GM12878 (cell line): ENCODE results near the gene CNNM3. TPM values are rescaled to one million over a fixed set of nuclear protein-coding genes. Genes with fewer than 3 reads are reported as not detected.

Experiments
- ATAC-seq: fragments of 200-7000 bp; cut with Tn5 transposase; 3 replicates; pipeline ENCODE4 v1.9.1; 2020; ENCODE audit warnings: mild to moderate bottlenecking, moderate library complexity
- BruUV-seq: library from RNA; stranded (reverse); fragments of 400-500 nt; replicated peaks from 2 replicates; lab custom pipeline; 2021; lab: Mats Ljungman, UMichigan
- CTCF ChIA-PET: fragments of 300-600 bp; sonication (Branson Sonifier 250); formaldehyde crosslinking; extraction: SDS; loops from one replicate; lab custom pipeline; 2021; ENCODE audit warnings: inconsistent platforms; lab: Yijun Ruan, JAX
- POLR2A ChIA-PET: fragments of 350-600 bp; formaldehyde crosslinking; extraction: SDS; loops from one replicate; lab custom pipeline; 2021; ENCODE audit warnings: inconsistent platforms; lab: Charles Lee
- RAD21 ChIA-PET: fragments of 300-600 bp; sonication (Branson Sonifier 250); formaldehyde crosslinking; loops from one replicate; lab custom pipeline; 2023; ENCODE audit warnings: antibody characterized with exemption; ENCODE audit not compliant: unreplicated experiment; lab: Charles Lee
- SMC1A ChIA-PET: fragments of 300-600 bp; sonication (Branson Sonifier 250); formaldehyde crosslinking; loops from one replicate; lab custom pipeline; 2023; ENCODE audit not compliant: unreplicated experiment, uncharacterized antibody; lab: Charles Lee
- DNase-seq: peaks from one replicate; pipeline ENCODE4 v3.0.0-alpha.2; 2011; ENCODE audit warnings: low read depth, low spot score
- FAIRE-seq: peaks from 3 replicates; lab custom pipeline; 2011; peaks lifted over from hg19 to GRCh38; lab: Jason Lieb, UNC
- H2AFZ ChIP-seq: 2 replicates; pipeline ENCODE4 v1.6.0; 2011; ENCODE audit warnings: low read depth, low read length, control low read depth; ENCODE audit not compliant: control insufficient read depth
- H3K27ac ChIP-seq: 2 replicates; pipeline ENCODE4 v1.5.1; 2011; ENCODE audit warnings: control low read depth; ENCODE audit not compliant: control insufficient read depth, insufficient read depth
- H3K27me3 ChIP-seq, 2 experiments: replicated peaks in 1 of 2; 2 replicates each; pipeline versions ENCODE4 v1.6.0 to v1.6.1; 2011; ENCODE audit warnings: low read length in 1 of 2; ENCODE audit not compliant: control insufficient read depth in 2 of 2, insufficient read depth in 2 of 2
- H3K36me3 ChIP-seq, 2 experiments: 2 replicates each; pipeline ENCODE4 v1.5.1; 2011; ENCODE audit warnings: low read length in 1 of 2; ENCODE audit not compliant: control insufficient read depth in 2 of 2, insufficient read depth in 2 of 2
- H3K4me1 ChIP-seq: 2 replicates; pipeline ENCODE4 v1.6.1; 2011; ENCODE audit warnings: mild to moderate bottlenecking, low read length, moderate library complexity, mixed read lengths; ENCODE audit not compliant: control insufficient read depth, insufficient read depth
- H3K4me2 ChIP-seq: 2 replicates; pipeline ENCODE4 v1.6.0; 2011; ENCODE audit warnings: control low read depth; ENCODE audit not compliant: control insufficient read depth, insufficient read depth
- H3K4me3 ChIP-seq: fragments of 200-600 bp; sonication (generic); 2 replicates; pipeline ENCODE4 v1.5.1; 2016
- H3K79me2 ChIP-seq: 2 replicates; pipeline ENCODE4 v1.6.0; 2011; ENCODE audit warnings: low read length; ENCODE audit not compliant: control insufficient read depth, insufficient read depth
- H3K9ac ChIP-seq: 2 replicates; pipeline ENCODE4 v1.8.0; 2011; ENCODE audit warnings: low read length, control low read depth, mixed read lengths; ENCODE audit not compliant: control insufficient read depth, insufficient read depth
- H3K9me3 ChIP-seq: replicated peaks from 3 replicates; pipeline ENCODE4 v1.5.1; 2011; ENCODE audit warnings: mild to moderate bottlenecking, low read length; ENCODE audit not compliant: control insufficient read depth, insufficient read depth
- H4K20me1 ChIP-seq: 2 replicates; pipeline ENCODE4 v1.6.0; 2011; ENCODE audit not compliant: control insufficient read depth, insufficient read depth
- BCL3 ChIP-seq: IDR thresholded peaks from 2 replicates; pipeline ENCODE4 v1.6.1; 2011; ENCODE audit warnings: borderline replicate concordance, low read depth, mild to moderate bottlenecking, moderate library complexity, low read length; ENCODE audit not compliant: insufficient read depth, poor library complexity, severe bottlenecking
- BMI1 ChIP-seq: fragments of 450-650 bp; IDR thresholded peaks from 2 replicates; pipeline ENCODE4 v1.6.1; 2016; ENCODE audit warnings: mild to moderate bottlenecking, moderate library complexity, borderline replicate concordance
- CREB1 ChIP-seq: IDR thresholded peaks from 2 replicates; pipeline ENCODE4 v1.6.1; 2012; ENCODE audit warnings: low read depth, mild to moderate bottlenecking, inconsistent platforms
- CREM ChIP-seq: IDR thresholded peaks from 2 replicates; pipeline ENCODE4 v1.6.1; 2014; ENCODE audit warnings: antibody characterized with exemption, low read depth
- CUX1 ChIP-seq: IDR thresholded peaks from 2 replicates; pipeline ENCODE4 v1.6.1; 2012; ENCODE audit warnings: improper control_type of control experiment, low read depth, low read length; ENCODE audit not compliant: insufficient replicate concordance
- EP300 ChIP-seq, 2 experiments: fragments of 150-350 bp in 1 of 2; IDR thresholded peaks; 2 replicates each; pipeline ENCODE4 v1.6.1; 2011 to 2012; ENCODE audit warnings: low read depth in 2 of 2, low read length in 2 of 2, borderline replicate concordance in 1 of 2, improper control_type of control experiment in 1 of 2, inconsistent platforms in 1 of 2; ENCODE audit not compliant: control insufficient read depth in 1 of 2
- JUND ChIP-seq: IDR thresholded peaks from 2 replicates; pipeline ENCODE4 v1.6.1; 2012; ENCODE audit warnings: low read depth, mild to moderate bottlenecking, low read length, improper control_type of control experiment, moderate library complexity
- MAX ChIP-seq: IDR thresholded peaks from 2 replicates; pipeline ENCODE4 v1.6.1; 2012; ENCODE audit warnings: low read depth, low read length, improper control_type of control experiment
- MYB ChIP-seq: fragments of 150-350 bp; IDR thresholded peaks from 2 replicates; pipeline ENCODE4 v1.6.1; 2014; ENCODE audit warnings: mild to moderate bottlenecking, low read depth, low read length, borderline replicate concordance
- PAX5 ChIP-seq: IDR thresholded peaks from 2 replicates; pipeline ENCODE4 v1.6.1; 2011; ENCODE audit warnings: low read depth, low read length, borderline replicate concordance
- RAD51 ChIP-seq: fragments of 450-650 bp; IDR thresholded peaks from 2 replicates; pipeline ENCODE4 v1.6.1; 2016; ENCODE audit warnings: moderate library complexity, mild to moderate bottlenecking, inconsistent platforms
- RB1 ChIP-seq: fragments of 450-650 bp; formaldehyde crosslinking; IDR thresholded peaks from 2 replicates; pipeline ENCODE4 v1.6.1; 2017; ENCODE audit warnings: mild to moderate bottlenecking, borderline replicate concordance
- RBBP5 ChIP-seq: fragments of 200-600 bp; sonication (generic); conservative IDR thresholded peaks from 2 replicates; pipeline ENCODE4 v1.6.1; 2016
- RELA ChIP-seq: fragments of 450-650 bp; IDR thresholded peaks from 2 replicates; pipeline ENCODE4 v1.8.0; 2014; ENCODE audit warnings: borderline replicate concordance; ENCODE audit not compliant: partially characterized antibody
- SIX5 ChIP-seq: IDR thresholded peaks from 2 replicates; pipeline ENCODE4 v1.6.1; 2011; ENCODE audit warnings: mild to moderate bottlenecking, low read depth, low read length, moderate library complexity; ENCODE audit not compliant: severe bottlenecking
- SREBF2 ChIP-seq: IDR thresholded peaks from 2 replicates; pipeline ENCODE4 v1.6.1; 2012; ENCODE audit warnings: mild to moderate bottlenecking, low read length
- STAT3 ChIP-seq: IDR thresholded peaks from 2 replicates; pipeline ENCODE4 v1.6.1; 2011; ENCODE audit warnings: low read depth, low read length, improper control_type of control experiment
- WGBS: methylation state at CpG from one replicate; pipeline ENCODE4 v1.1.6; 2016; ENCODE audit warnings: low lambda C conversion rate; ENCODE audit not compliant: insufficient replicate concordance, insufficient coverage; ENCODE audit errors: missing lambda C conversion rate; 5-methylcytosine and 5-hydroxymethylcytosine counted together
- in situ Hi-C: fragments of 300-500 bp; cut with MboI; formaldehyde crosslinking; loops from 9 replicates; pipeline ENCODE4 v1.14.3; 2018; ENCODE audit warnings: mixed read lengths
- intact Hi-C: fragments of 100-400 bp; cut with micrococcal nuclease; formaldehyde crosslinking; loops from one replicate; pipeline ENCODE4 v1.14.2; 2022; ENCODE audit not compliant: unreplicated experiment
- polyA plus RNA-seq, 11 experiments: library from polyadenylated mRNA; depleted of rRNA in 4 of 11; unstranded in 6 of 11; stranded (reverse) in 5 of 11; fragments of >200 nt; fragmentation: Nextera tagmentation in 4 of 11; fragmentation: Illumina TruSeq in 1 of 11; extraction: Ambion mirVana in 4 of 11; extraction: Trizol in 1 of 11; gene quantifications; 1 replicate in 1 of 11; 2 replicates in 10 of 11; pipeline versions ENCODE4 v1.2.1 to v1.2.3, GENCODE V29; 2011 to 2016; ENCODE audit warnings: inconsistent platforms in 2 of 11, missing spikeins in 2 of 11, low read depth in 1 of 11
- total RNA-seq, 4 experiments: library from RNA; depleted of rRNA in 3 of 4; stranded (reverse); fragments of >200 nt in 3 of 4; fragmentation: Illumina TruSeq in 1 of 4; extraction: Trizol in 1 of 4; gene quantifications; 2 replicates each; pipeline versions ENCODE4 v1.2.1 to v1.2.3, GENCODE V29; 2013 to 2021

CNNM3 gene
- total and polyA plus RNA-seq, 10 of the 15 experiments (the other 5 are each of a cell fraction or from before 2014, with no cell fraction given) = 0.72 to 14.3 (median 4.0) TPM

GRCh38 chr2:96826546-96827278 is 10.6 kb downstream of the CNNM3 start:
- no peak for FAIRE-seq
- ATAC-seq = no peak
- no TSS peak for BruUV-seq
- intact Hi-C loops = no loop called here
- Histone ChIP-seq H3K9ac (no peak overlapping the region), H3K4me3 (no peak overlapping the region), H4K20me1 (no peaks in the 10 kb centered on the region), H2AFZ (no peak overlapping the region), H3K4me2 (no peak overlapping the region), H3K27me3 (no peaks in the 10 kb centered on the region), H3K9me3 (no peaks in the 10 kb centered on the region), H3K36me3 (peaks cover 7 to 17% of the 10 kb centered on the region in 2 experiments; a peak in 3 of 4 replicates), H3K27ac (no peak overlapping the region), H3K79me2 (peaks cover 2% of the 10 kb centered on the region; the same call in 1 of the 2 replicates), H3K4me1 (no peaks in the 10 kb centered on the region)
- WGBS = 92% methylated on average over 22 of the region's 22 CpGs
- ChIA-PET SMC1A (no interaction called here), CTCF (no interaction called here), POLR2A (no interaction called here), RAD21 (interaction anchor here (0.6 kb wide), 1 partner anchor 58 kb away, joined by 4 read pairs; no protein-coding TSS in a partner anchor)
- in situ Hi-C loops = no loop called here
- no peak for DNase-seq
- TF ChIP-seq CREM (no peak), PAX5 (no peak), JUND (no peak), MAX (no peak), BMI1 (no peak), RB1 (no peak), EP300 (IDR thresholded peaks at IDR 0.05; ENCODE audit: borderline replicate concordance in 1 of 2, control insufficient read depth in 1 of 2, low read depth in 2 of 2, low read length in 2 of 2) (no peak), SIX5 (no peak), RAD51 (no peak), RBBP5 (no peak), RELA (no peak), STAT3 (no peak), SREBF2 (no peak), MYB (no peak), CREB1 (no peak), CUX1 (no peak), BCL3 (no peak)
